Measurements from ENCODE around the gene MEF2C. TPM values are rescaled to one million over a fixed set of nuclear protein-coding genes. Genes with fewer than 3 reads are reported as not detected.

The MEF2C gene
- polyA plus RNA-seq, 1 donor from 2014 or later: 238 TPM

DNA sequence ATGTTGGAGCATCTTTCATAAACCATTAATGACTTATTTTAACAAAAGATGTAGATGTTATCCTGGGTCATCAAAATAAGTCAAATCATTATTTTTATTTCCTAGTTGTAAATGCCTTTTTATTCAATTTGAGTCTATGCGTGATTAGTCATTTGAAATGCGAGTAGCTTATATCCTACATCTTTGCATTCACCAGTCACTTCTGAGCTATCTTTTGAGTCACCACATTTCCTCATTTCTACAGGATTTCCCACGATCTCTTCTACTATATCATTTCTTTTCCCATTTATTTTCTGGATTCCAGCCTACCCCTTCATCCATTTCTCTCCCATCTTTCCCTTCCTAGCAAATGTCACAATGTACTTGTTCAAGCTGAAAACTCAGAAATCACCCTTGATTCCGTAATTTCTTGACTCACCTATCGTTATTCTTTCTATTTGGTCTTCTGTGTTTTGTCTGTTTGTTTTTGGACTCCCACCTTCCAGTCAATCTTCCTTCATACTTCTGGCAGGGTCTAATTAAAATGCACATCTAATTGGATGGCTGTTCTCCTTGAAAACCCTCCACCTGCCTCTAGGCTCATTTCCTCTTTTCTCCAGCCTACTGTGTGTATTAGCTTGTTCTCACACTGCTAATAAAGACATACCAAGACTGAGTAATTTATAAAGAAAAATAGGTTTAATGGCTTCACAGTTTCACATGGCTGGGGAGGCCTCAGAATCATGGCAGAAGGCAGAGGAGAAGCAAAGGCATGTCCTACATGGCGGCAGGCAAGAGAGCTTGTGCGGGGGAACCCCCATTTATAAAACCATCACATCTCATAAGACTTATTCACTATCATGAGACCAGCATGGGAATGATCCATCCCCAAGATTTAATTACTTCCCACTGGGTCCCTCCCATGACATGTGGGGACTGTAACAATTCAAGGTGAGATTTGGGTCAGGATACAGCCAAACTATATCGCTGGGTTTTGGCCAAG, 112.4 kb downstream of the MEF2C start:
- Mint-ChIP-seq H3K27me3 (no peaks in the 10 kb centered on the region), H3K27ac (peak overlapping the region; percentile 3 to 94 (median 80)), H3K36me3 (peaks cover 18% of the 10 kb centered on the region), H3K9me3 (no peaks in the 10 kb centered on the region), H3K4me1 (peaks cover 25 to 50% (median 41%) of the 10 kb centered on the region in 3 donors), H3K4me3 (peak overlapping the region in 2 of 4 donors; percentile 15 to 39)

DNA sequence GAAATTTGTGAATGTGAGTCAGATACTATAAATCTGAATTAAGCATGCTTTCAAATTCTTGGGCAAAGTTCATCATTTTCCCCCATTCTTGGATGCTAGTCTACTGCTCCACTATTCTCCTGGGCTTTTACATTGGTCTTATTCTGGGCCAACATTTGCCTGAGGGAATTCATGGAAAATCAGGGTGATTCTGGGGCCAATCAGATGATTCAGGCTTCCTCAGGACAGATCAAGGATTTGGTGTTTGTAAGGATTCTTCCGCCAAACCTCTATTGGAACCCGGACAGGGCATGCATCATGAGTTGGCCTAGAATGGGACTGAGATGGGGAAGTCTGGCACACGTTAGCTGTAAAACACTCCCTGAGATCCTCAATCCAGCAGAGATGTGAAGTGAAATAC, 113.8 kb downstream of the MEF2C start:
- Mint-ChIP-seq H3K36me3 (peaks cover 23% of the 10 kb centered on the region), H3K4me3 (peak overlapping the region in 1 of 4 donors; percentile 50), H3K27ac (peak overlapping the region in 2 of 3 donors; percentile 13 to 74), H3K4me1 (peaks cover 25 to 55% (median 42%) of the 10 kb centered on the region in 3 donors), H3K9me3 (no peaks in the 10 kb centered on the region), H3K27me3 (no peaks in the 10 kb centered on the region)

DNA sequence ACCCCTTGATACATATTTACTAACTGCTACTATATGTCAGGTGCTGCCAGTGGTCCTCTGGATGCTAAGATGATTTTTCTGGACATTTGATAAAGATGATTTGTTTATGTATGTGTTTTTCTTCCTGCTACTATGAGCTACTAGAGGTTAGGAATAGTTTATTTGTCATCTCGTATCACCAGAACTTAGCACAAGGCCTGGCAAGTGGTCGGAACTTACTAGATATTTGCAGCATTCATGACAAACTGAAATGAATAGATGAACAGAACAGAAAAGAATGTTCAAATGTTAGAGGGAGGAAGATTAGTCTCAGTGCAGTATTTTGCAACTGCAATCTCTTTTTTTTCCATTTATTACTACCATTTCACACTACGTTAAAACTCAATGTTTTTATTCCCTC, 114.6 kb downstream of the MEF2C start:
- no peaks in the 10 kb centered on the region for H3K27me3 Mint-ChIP-seq
- H3K4me1 Mint-ChIP-seq: peaks cover 22 to 50% (median 38%) of the 10 kb centered on the region in 3 donors
- H3K4me3 Mint-ChIP-seq: no peak overlapping the region
- peaks cover 19% of the 10 kb centered on the region for H3K36me3 Mint-ChIP-seq
- H3K27ac Mint-ChIP-seq: peak overlapping the region in 2 of 3 donors; percentile 30 to 74
- no peaks in the 10 kb centered on the region for H3K9me3 Mint-ChIP-seq

DNA sequence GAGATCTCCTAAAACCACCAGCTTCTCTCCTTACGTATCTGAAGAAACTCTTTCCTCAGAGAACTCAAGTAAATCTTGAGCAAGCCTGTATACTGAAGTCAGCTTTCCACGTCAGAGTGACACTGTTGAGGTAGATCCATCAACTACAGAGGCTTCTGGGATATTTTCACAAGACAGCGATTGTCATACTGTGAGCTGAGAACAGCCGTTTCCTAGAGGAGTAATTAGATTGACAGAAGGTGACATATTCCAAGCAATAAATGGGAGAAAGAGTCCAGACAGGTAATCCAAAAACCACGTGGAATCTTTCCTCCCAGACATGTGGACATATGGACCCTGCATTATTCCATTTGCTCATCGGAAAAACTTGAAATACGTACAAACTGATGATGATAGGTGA, 117.2 kb downstream of the MEF2C start:
- Mint-ChIP-seq H3K9me3 (no peaks in the 10 kb centered on the region), H3K27me3 (no peaks in the 10 kb centered on the region), H3K27ac (peak overlapping the region; percentile 59 to 69 (median 59)), H3K4me3 (no peak overlapping the region), H3K4me1 (peaks cover 19 to 43% (median 25%) of the 10 kb centered on the region in 3 donors), H3K36me3 (peaks cover 8% of the 10 kb centered on the region)

DNA sequence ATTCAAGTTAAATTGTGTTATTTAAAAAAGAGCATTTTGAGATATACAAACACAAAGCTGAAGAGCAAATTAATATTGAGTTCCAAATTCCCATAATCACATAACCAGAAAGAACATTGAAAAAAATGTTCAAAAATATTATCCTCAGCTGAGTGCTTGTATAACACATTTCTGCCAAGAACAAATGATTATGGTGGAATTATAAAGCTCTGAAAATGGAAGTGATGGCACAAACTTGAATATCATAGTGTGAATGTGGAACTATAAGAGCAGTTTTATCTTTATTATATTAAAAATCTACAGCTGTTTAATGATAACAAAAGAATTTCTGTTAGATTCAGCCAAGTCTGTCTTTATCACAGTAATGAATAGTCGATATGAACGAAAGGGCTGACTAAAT, 117.8 kb downstream of the MEF2C start:
- Mint-ChIP-seq H3K36me3 (peaks cover 8% of the 10 kb centered on the region), H3K4me1 (peaks cover 13 to 38% (median 18%) of the 10 kb centered on the region in 3 donors), H3K27me3 (no peaks in the 10 kb centered on the region), H3K27ac (peak overlapping the region; percentile 59 to 69 (median 67)), H3K4me3 (no peak overlapping the region), H3K9me3 (no peaks in the 10 kb centered on the region)

DNA sequence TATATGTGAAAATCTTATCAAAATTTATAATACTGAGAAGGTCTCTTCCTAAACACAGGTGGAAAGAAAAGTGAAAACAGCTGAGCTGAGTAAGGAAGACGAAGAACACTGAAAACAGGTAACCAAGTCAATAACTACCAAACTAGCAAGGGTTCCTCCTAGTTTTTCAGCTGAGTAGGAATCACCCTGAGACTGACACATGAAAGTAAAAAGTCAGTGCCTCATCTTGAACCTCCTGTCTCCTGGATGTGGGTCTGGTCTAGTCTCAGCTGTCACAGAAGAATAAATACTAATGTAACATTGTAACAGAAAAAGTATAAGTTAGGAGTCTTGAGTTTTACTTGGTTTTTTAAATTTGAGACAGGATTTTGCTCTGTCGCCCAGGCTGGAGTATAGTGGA, 121.0 kb downstream of the MEF2C start:
- H3K27me3 Mint-ChIP-seq: no peaks in the 10 kb centered on the region
- peak overlapping the region in 1 of 3 donors; percentile 66 for H3K27ac Mint-ChIP-seq
- no peaks in the 10 kb centered on the region for H3K9me3 Mint-ChIP-seq
- H3K4me3 Mint-ChIP-seq: peak overlapping the region in 1 of 4 donors; percentile 2
- H3K4me1 Mint-ChIP-seq: peaks cover 2 to 20% (median 10%) of the 10 kb centered on the region in 3 donors
- peaks cover 5% of the 10 kb centered on the region for H3K36me3 Mint-ChIP-seq

DNA sequence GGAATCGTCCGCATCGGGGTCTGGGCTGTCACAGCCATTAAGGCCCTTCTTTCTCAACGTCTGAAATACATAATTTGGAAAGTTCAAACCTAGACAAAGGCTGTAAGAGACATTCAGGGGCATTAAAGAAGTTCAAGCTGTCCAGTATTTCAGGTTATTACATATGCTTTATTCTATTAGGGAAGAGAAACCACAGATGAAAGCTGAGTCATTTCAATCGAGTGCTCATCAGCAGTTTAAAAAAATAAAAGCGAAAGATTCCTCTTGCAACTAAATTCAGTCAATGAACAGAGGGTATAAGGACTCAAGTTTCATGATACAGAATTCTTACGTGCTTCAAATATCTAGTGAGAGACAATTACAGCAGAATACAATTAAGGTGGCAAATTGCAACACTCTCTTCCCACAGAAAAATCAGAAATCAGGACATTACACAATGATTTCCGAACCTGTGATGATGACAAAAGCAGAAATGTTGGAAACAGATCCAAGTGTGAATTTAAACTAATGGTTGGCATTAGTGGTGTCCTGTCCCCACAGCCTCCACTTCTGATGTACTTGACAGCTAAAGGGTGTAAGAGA, 121.6 kb downstream of the MEF2C start:
- no peaks in the 10 kb centered on the region for H3K27me3 Mint-ChIP-seq
- H3K4me1 Mint-ChIP-seq: peaks cover 2 to 20% (median 10%) of the 10 kb centered on the region in 3 donors
- H3K4me3 Mint-ChIP-seq: peak overlapping the region in 1 of 4 donors; percentile 2
- H3K36me3 Mint-ChIP-seq: peaks cover 5% of the 10 kb centered on the region
- peak overlapping the region; percentile 21 to 66 (median 36) for H3K27ac Mint-ChIP-seq
- no peaks in the 10 kb centered on the region for H3K9me3 Mint-ChIP-seq

DNA sequence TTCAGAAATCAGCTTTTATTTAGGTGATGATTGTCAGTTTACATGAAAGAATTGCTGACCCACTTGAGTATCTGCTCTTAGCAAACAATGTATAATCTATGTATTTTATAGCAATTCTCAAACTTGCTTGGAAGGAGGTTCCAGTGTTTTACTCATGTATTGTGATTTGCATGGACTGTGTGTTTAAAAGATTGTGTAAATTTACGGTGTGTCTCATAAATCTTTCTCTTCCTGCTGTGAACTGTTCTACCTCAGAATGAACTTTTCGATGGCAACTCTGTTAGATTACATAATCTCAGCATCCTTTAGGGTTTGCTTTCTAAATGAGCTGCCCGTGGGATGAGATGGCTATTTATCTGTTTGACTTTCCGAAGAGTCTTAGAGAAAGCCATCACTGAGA, 122.5 kb downstream of the MEF2C start:
- Mint-ChIP-seq H3K27ac (peak overlapping the region in 2 of 3 donors; percentile 21 to 66), H3K36me3 (peaks cover 5% of the 10 kb centered on the region), H3K4me3 (no peak overlapping the region)

DNA sequence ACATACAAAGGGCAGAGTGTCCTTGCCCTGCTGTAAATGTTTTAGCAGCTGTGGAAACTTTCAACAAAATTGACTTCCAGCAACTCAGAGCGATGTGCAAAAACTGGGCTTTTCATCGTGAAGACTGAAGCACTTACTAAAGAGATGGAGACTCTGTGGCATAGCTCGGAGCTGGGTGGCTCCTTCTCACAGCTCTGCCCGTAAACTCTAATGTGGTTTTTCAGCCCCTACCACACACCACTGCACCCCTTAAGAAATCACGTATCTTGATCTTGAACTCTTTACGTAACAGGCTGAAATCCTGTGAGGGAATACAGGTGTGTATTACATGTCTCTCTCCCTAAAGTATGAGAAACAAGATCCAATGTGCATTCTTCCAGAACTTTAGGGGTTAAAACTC, 124.4 kb downstream of the MEF2C start:
- Mint-ChIP-seq H3K36me3 (peaks cover 3% of the 10 kb centered on the region), H3K4me1 (peaks cover 5 to 11% (median 10%) of the 10 kb centered on the region in 3 donors), H3K27ac (peak overlapping the region in 1 of 3 donors; percentile 11)

More for the DNA sequence above, 122.5 kb downstream of the MEF2C start:
- no peaks in the 10 kb centered on the region for H3K9me3 Mint-ChIP-seq
- H3K4me1 Mint-ChIP-seq: peaks cover 2 to 17% (median 6%) of the 10 kb centered on the region in 3 donors
- H3K27me3 Mint-ChIP-seq: no peaks in the 10 kb centered on the region

DNA sequence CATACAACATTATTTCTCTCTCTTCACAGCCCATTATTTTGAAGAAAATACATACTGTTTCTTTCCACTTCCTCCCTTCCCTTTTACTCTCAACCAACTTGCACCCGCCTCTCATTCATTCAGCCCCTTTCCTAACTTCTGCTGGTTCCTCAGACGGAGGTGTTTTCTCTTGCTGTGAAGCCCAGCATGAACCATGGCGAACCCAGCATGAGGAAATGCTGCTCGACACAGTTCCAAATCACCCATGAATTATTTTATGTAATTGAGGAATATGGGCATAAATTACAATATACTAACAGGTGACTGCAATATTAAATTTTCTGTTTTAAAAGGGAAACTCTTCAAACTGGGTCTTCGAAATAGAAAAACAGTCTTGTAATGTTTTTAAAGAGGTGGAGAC, 124.8 kb downstream of the MEF2C start:
- no peaks in the 10 kb centered on the region for H3K9me3 Mint-ChIP-seq
- H3K27ac Mint-ChIP-seq: no peak overlapping the region
- peaks cover 3% of the 10 kb centered on the region for H3K36me3 Mint-ChIP-seq
- H3K4me3 Mint-ChIP-seq: peak overlapping the region in 1 of 4 donors; percentile 28
- peaks cover 5 to 11% (median 10%) of the 10 kb centered on the region in 3 donors for H3K4me1 Mint-ChIP-seq
- no peaks in the 10 kb centered on the region for H3K27me3 Mint-ChIP-seq

More for the DNA sequence above, 124.4 kb downstream of the MEF2C start:
- no peak overlapping the region for H3K4me3 Mint-ChIP-seq
- H3K9me3 Mint-ChIP-seq: no peaks in the 10 kb centered on the region
- no peaks in the 10 kb centered on the region for H3K27me3 Mint-ChIP-seq

DNA sequence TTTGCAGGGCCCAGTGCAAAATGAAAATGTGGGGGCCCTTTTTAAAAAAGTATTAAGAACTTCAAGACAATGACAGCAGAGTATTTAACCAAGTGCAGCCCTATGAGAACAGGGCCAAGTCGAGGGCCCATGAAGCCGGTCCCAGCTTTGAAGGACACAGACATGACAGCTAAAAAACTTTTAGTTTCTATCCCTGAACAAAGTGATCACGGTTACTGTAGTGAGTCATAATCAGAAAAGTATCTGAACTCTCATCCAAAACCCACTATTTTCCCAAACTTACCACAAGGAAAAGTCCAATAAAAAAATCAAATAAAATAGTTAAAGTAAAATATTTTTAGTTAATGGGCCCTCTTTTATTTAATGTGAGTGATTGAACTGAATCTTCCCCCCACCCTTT, 126.0 kb downstream of the MEF2C start:
- Mint-ChIP-seq H3K27ac (peak overlapping the region in 2 of 3 donors; percentile 68 to 84), H3K9me3 (no peaks in the 10 kb centered on the region), H3K4me3 (no peak overlapping the region), H3K27me3 (no peaks in the 10 kb centered on the region), H3K36me3 (peaks cover 4% of the 10 kb centered on the region), H3K4me1 (peaks cover 6 to 23% (median 12%) of the 10 kb centered on the region in 3 donors)

DNA sequence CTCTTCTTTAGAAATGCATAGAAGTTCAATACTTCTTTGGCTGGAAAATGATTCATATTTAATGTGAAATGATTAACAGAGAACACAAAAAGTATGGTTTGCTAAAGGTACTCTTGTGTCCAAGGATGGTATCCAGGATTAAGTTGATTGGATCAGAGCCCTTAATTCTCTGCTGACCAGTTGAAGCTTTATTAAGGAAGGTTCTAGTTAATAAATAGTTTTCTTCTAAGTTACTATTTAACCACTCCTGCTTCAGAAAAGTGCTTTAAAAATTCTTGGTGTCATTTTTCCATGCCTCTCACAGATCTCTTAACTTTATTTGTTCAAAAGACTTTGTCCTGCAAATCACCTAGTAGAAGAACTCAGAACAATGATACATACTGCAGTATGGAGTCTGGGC, 134.3 kb downstream of the MEF2C start:
- Mint-ChIP-seq H3K9me3 (no peaks in the 10 kb centered on the region), H3K27me3 (no peaks in the 10 kb centered on the region), H3K4me1 (peaks cover 13 to 35% (median 21%) of the 10 kb centered on the region in 3 donors), H3K4me3 (no peak overlapping the region), H3K36me3 (peaks cover 23% of the 10 kb centered on the region), H3K27ac (peak overlapping the region in 2 of 3 donors; percentile 58 to 67)

DNA sequence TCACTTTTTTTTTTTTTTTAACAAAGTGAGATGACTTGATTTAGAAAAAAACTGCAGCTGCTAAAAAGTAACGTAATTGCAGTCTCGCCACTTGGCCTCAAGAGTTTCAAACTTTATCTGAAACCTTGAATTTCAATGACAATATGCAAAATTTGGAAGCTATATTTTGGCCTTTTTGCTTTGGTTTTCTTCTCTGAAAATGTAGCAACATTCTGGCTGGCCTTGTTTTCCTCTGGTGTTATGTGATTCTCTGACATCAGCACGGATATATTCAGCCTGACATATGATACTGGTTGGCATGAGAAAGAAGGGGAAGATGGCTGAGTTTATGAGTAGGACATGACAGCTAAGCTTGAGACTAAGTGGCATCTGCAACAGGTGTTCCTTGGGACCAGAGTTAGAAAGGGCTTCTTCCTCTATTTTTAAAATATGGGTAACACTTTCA, 136.5 kb downstream of the MEF2C start:
- H3K27ac Mint-ChIP-seq: peak overlapping the region; percentile 9 to 73 (median 72)
- no peak overlapping the region for H3K4me3 Mint-ChIP-seq
- peaks cover 18% of the 10 kb centered on the region for H3K36me3 Mint-ChIP-seq
- H3K27me3 Mint-ChIP-seq: no peaks in the 10 kb centered on the region
- H3K4me1 Mint-ChIP-seq: peaks cover 16 to 28% (median 27%) of the 10 kb centered on the region in 3 donors
- H3K9me3 Mint-ChIP-seq: no peaks in the 10 kb centered on the region

DNA sequence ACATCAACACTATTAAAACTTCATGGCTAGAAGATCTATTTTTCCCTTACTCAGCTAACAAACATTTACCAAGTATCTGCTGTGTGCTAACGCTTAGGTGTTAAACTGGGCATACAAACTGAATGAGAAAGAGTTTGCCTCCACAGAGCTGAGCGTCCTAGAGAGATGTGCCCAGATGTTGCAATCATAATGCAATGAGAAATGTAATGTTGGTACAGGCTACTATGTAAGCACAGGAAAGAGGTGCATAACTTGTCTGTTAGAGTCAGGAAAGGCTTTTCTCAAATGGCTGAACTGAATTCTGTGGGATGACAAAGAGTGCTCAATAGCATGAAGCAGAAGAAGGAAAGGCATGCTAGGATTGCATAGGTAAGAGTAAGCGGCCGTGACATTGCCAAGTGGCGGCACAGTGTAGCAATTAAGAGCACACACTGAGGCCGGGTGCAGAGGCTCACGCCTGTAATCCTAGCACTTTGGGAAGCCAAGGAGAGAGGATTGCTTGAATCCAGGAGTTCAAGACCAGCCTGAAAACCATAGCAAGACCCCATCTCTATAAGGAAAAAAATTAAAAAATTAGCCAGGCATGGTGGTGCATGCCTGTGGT, 137.8 kb downstream of the MEF2C start:
- Mint-ChIP-seq H3K27ac (peak overlapping the region; percentile 49 to 77 (median 73)), H3K36me3 (peaks cover 15% of the 10 kb centered on the region), H3K4me3 (no peak overlapping the region), H3K27me3 (no peaks in the 10 kb centered on the region), H3K9me3 (no peaks in the 10 kb centered on the region), H3K4me1 (peaks cover 22 to 32% (median 31%) of the 10 kb centered on the region in 3 donors)

Measured in IgD-negative memory B cell (primary cell).